H1 (cell line): ENCODE data around the gene ZFAND3.

Source experiments
- CHD2 ChIP-seq: IDR thresholded peaks from 2 replicates; pipeline ENCODE4 v1.6.1; 2012; ENCODE audit warnings: low read length, improper control_type of control experiment
- SUZ12 ChIP-seq: fragments of 200-600 bp; sonication (generic); IDR thresholded peaks from 2 replicates; pipeline ENCODE4 v1.6.1; 2012; ENCODE audit warnings: mild to moderate bottlenecking, inconsistent platforms, low read length, moderate library complexity, mixed read lengths
- TF ChIP-seq, protein P1 (sequence below), 3 experiments: IDR thresholded peaks; 1 replicate in 2 of 3; 2 replicates in 1 of 3; pipeline versions ENCODE4 v1.5.1 to v1.6.1; 2011; ENCODE audit warnings: low read length in 3 of 3, mild to moderate bottlenecking in 3 of 3, inconsistent platforms in 2 of 3, low read depth in 1 of 3, moderate library complexity in 1 of 3; ENCODE audit not compliant: insufficient read depth in 1 of 3; ENCODE audit errors: control extremely low read depth in 1 of 3

DNA sequence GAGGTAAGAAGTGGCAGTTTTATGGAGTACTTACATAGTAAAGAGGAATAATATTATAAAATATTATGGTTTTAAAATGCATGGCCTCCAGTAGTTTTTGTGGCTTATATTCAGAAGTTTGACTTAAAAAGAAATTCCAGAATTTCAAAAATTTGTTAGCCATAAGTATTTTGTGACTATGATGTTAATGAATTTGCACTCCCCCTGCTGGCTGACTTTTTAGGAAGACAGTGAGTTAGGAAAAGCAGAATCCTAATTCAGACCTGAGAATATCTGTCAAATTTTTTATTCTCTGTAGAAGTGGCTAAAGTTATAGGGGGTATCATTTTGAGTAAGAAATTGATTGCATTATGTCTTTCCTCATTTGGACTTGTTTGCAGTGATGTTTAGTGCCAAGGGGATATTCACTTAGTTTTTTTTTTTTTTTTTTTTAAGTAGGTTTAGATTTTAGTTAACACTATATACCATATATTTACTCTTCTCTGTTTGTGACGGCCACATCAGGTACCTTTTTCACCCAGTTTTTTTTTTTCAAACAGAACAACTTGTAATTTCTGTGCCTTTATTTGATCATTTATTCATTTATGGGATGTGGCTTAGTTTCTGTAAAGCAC, 40.8 kb downstream of the ZFAND3 start:
- TF ChIP-seq CHD2, result no peak
- TF ChIP-seq, protein P1, sequence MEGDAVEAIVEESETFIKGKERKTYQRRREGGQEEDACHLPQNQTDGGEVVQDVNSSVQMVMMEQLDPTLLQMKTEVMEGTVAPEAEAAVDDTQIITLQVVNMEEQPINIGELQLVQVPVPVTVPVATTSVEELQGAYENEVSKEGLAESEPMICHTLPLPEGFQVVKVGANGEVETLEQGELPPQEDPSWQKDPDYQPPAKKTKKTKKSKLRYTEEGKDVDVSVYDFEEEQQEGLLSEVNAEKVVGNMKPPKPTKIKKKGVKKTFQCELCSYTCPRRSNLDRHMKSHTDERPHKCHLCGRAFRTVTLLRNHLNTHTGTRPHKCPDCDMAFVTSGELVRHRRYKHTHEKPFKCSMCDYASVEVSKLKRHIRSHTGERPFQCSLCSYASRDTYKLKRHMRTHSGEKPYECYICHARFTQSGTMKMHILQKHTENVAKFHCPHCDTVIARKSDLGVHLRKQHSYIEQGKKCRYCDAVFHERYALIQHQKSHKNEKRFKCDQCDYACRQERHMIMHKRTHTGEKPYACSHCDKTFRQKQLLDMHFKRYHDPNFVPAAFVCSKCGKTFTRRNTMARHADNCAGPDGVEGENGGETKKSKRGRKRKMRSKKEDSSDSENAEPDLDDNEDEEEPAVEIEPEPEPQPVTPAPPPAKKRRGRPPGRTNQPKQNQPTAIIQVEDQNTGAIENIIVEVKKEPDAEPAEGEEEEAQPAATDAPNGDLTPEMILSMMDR (IDR thresholded peaks at IDR 0.05; ENCODE audit: control extremely low read depth in 1 of 3, insufficient read depth in 1 of 3, low read depth in 1 of 3, low read length in 3 of 3), result peak in 1 of 3 experiments; percentile 45; a peak in 1 of 4 replicates
- no peak for TF ChIP-seq SUZ12
